K562 (cell line): ENCODE data around the gene FUZ. TPM values are rescaled to one million over a fixed set of nuclear protein-coding genes. Genes with fewer than 3 reads are reported as not detected.

Experiments used
- ADNP ChIP-seq: fragments of 200-800 bp; sonication (Bioruptor generic); IDR thresholded peaks from 2 replicates; pipeline ENCODE4 v1.6.1; 2016; ENCODE audit warnings: missing genetic modification characterization, missing compliant biosample characterization
- ARID4B ChIP-seq: sonication (generic); formaldehyde crosslinking; IDR thresholded peaks from 2 replicates; pipeline ENCODE4 v1.8.0; 2022; ENCODE audit warnings: mild to moderate bottlenecking, missing genetic modification reagents
- BCOR ChIP-seq: fragments of 450-650 bp; IDR thresholded peaks from 2 replicates; pipeline ENCODE4 v1.6.1; 2016
- CBX1 ChIP-seq: sonication (generic); IDR thresholded peaks from 2 replicates; pipeline ENCODE4 v1.6.1; 2016; ENCODE audit warnings: antibody characterized with exemption, low read depth, mild to moderate bottlenecking
- CBX3 ChIP-seq, 2 experiments: IDR thresholded peaks; 1 replicate in 1 of 2; 2 replicates in 1 of 2; pipeline ENCODE4 v1.6.1; 2012; ENCODE audit warnings: inconsistent platforms in 2 of 2, low read length in 2 of 2, borderline replicate concordance in 1 of 2, control low read depth in 1 of 2
- HDAC2 ChIP-seq: fragments of 450-650 bp; IDR thresholded peaks from 2 replicates; pipeline ENCODE4 v1.6.1; 2016; ENCODE audit warnings: mild to moderate bottlenecking
- KDM1A ChIP-seq, 2 experiments: fragments of 450-650 bp; IDR thresholded peaks; 2 replicates each; pipeline ENCODE4 v1.6.1; 2016; ENCODE audit warnings: mild to moderate bottlenecking in 2 of 2
- MITF ChIP-seq: IDR thresholded peaks from 2 replicates; pipeline ENCODE4 v1.6.1; 2014; ENCODE audit warnings: antibody characterized with exemption
- MYNN ChIP-seq, 2 experiments: sonication (generic); formaldehyde crosslinking in 1 of 2; IDR thresholded peaks; 2 replicates each; pipeline versions ENCODE4 v1.5.0 to v1.6.1; 2016 to 2020; ENCODE audit warnings: antibody characterized with exemption in 1 of 2, missing genetic modification reagents in 1 of 2
- PCBP1 ChIP-seq: fragments of 200-400 bp; formaldehyde crosslinking; IDR thresholded peaks from 2 replicates; pipeline ENCODE4 v1.6.1; 2018; ENCODE audit warnings: mild to moderate bottlenecking, low read depth, low read length; ENCODE audit not compliant: poor library complexity, severe bottlenecking
- PTBP1 ChIP-seq: fragments of 200-400 bp; formaldehyde crosslinking; IDR thresholded peaks from 2 replicates; pipeline ENCODE4 v1.6.1; 2017; ENCODE audit warnings: low read depth, low read length
- RUNX1 ChIP-seq: sonication (generic); IDR thresholded peaks from 2 replicates; pipeline ENCODE4 v1.6.1; 2016; ENCODE audit warnings: antibody characterized with exemption, low read depth
- SIN3B ChIP-seq: fragments of 450-650 bp; IDR thresholded peaks from 2 replicates; pipeline ENCODE4 v1.6.1; 2017; ENCODE audit warnings: low read depth, mild to moderate bottlenecking, moderate library complexity
- SUPT5H ChIP-seq: fragments of 450-650 bp; IDR thresholded peaks from 2 replicates; pipeline ENCODE4 v1.6.1; 2016
- ZBTB5 ChIP-seq: fragments of 450-650 bp; IDR thresholded peaks from 2 replicates; pipeline ENCODE4 v1.6.1; 2017; ENCODE audit warnings: antibody characterized with exemption
- ZNF764 ChIP-seq: fragments of 250-450 bp; sonication (Bioruptor Pico); IDR thresholded peaks from 2 replicates; pipeline ENCODE4 v1.4.0; 2020; ENCODE audit warnings: low read depth, mild to moderate bottlenecking, moderate library complexity
- polyA plus RNA-seq, 8 experiments: library from polyadenylated mRNA; depleted of rRNA in 4 of 8; stranded (reverse) in 5 of 8; unstranded in 3 of 8; fragments of >200 nt; fragmentation: Nextera tagmentation in 2 of 8; fragmentation: Illumina TruSeq in 1 of 8; extraction: Ambion mirVana in 2 of 8; extraction: Trizol in 1 of 8; gene quantifications; 2 replicates each; pipeline versions ENCODE4 v1.2.1 to v1.2.3, GENCODE V29; 2011 to 2014; ENCODE audit warnings: inconsistent platforms in 1 of 8, missing spikeins in 1 of 8
- total RNA-seq, 7 experiments: library from RNA; depleted of rRNA in 6 of 7; stranded (reverse); fragments of >200 nt in 6 of 7; fragmentation: Illumina TruSeq in 2 of 7; extraction: Trizol in 2 of 7; gene quantifications; 2 replicates each; pipeline versions ENCODE4 v1.2.1 to v1.2.3, GENCODE V29; 2011 to 2021; ENCODE audit warnings: low replicate concordance in 1 of 7

FUZ gene
- total and polyA plus RNA-seq, 9 of the 15 experiments (the other 6 are each of a cell fraction or from before 2014, with no cell fraction given), result 0.17 to 7.6 (median 3.6) TPM; not detected in 1

GRCh38 chr19:49805822-49806619, 7.1 kb downstream of the FUZ start (continued):
- no peak for TF ChIP-seq ZNF764
- 0 out of 2 replicates have a peak, but pooled peaks have one; percentile 41 for TF ChIP-seq SUPT5H
- TF ChIP-seq MYNN (IDR thresholded peaks at IDR 0.05), result no peak
- no peak for TF ChIP-seq MYNN (CRISPR knock-in tag; IDR thresholded peaks at IDR 0.05)
- peak; percentile 10 for TF ChIP-seq PCBP1
- peak; percentile 68; the same call in 1 of the 2 replicates for TF ChIP-seq HDAC2
- TF ChIP-seq SIN3B, result no peak
- TF ChIP-seq PTBP1, result peak; percentile 82; the same call in 1 of the 2 replicates
- TF ChIP-seq CBX1, result peak; percentile 96; the same call in 1 of the 2 replicates
- peak; percentile 98 for TF ChIP-seq BCOR
- TF ChIP-seq MITF, result no peak
- no peak for TF ChIP-seq ZBTB5
- no peak for TF ChIP-seq ARID4B (CRISPR knock-in tag)
- no peak for TF ChIP-seq RUNX1
- peak; percentile 76 to 93 for TF ChIP-seq KDM1A (IDR thresholded peaks at IDR 0.05)
- peak in 1 of 2 experiments; percentile 39; a peak in 1 of 3 replicates for TF ChIP-seq CBX3 (IDR thresholded peaks at IDR 0.05; ENCODE audit: borderline replicate concordance in 1 of 2, low read length in 2 of 2)
- peak; percentile 97 for TF ChIP-seq ADNP
- TF ChIP-seq, all 486 proteins: peak for 17
